ENCODE results near the gene TFF3.

Gene TFF3

GRCh38 chr21:42266971-42267556 is 48.1 kb downstream of the TFF3 start:
- DNase-seq (ENCODE audit: low spot score) = no peak

GRCh38 chr21:42265231-42265812 is 49.9 kb downstream of the TFF3 start:
- DNase-seq (ENCODE audit: low spot score) = no peak

- no peak for DNase-seq (ENCODE audit: low spot score)
These were observed 50.7 kb downstream of the TFF3 start for GRCh38 chr21:42264245-42265195.

GRCh38 chr21:42263591-42264131 is 51.5 kb downstream of the TFF3 start:
- DNase-seq (ENCODE audit: low spot score) = no peak

GRCh38 chr21:42262831-42263231 is 52.4 kb downstream of the TFF3 start:
- no peak for DNase-seq (ENCODE audit: low spot score)

- no peak for DNase-seq (ENCODE audit: low spot score)
These were observed 53.4 kb downstream of the TFF3 start for GRCh38 chr21:42261829-42262200.

All from hematopoietic multipotent progenitor cell treated with erythropoietin and hydrocortisone succinate and interleukin-3 and kit ligand, for 17 days (in vitro differentiated cells).